ENCODE results near the gene PARP12. TPM values are rescaled to one million over a fixed set of nuclear protein-coding genes. Genes with fewer than 3 reads are reported as not detected.

Gene PARP12
- total RNA-seq, 2 experiments from 2014 or later = 104 to 215 TPM

DNA sequence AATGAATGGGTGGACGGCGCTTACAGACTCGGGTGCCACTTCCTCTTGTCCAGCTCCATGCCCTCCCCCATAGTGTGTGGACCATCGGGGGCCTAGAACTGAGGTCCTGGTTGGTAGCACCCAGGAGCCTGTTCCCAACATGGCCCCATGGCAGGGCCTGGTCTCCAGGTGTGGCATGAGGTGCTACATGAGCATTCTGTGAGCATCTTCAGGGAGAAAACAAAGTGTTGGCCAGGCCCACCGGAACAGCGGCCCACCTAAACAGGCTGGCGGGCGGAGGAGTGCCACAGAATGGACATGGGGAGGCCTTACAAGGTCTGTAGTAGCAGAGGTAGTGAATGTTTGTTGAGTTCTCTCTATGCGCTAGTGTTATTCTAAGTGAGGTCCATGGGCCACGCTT is 76.9 kb downstream of the PARP12 start:
- Mint-ChIP-seq H3K4me1 (peaks cover 3% of the 10 kb centered on the region), H3K9me3 (ENCODE audit: low read depth) (no peaks in the 10 kb centered on the region), H3K27ac (no peak overlapping the region), H3K27me3 (peaks cover 12% of the 10 kb centered on the region), H3K36me3 (no peaks in the 10 kb centered on the region), H3K4me3 (no peak overlapping the region)
- no peak for DNase-seq
- no peak for ATAC-seq
- CTCF ChIA-PET = no interaction called here

GRCh38 chr7:139984642-139985539 is 77.9 kb downstream of the PARP12 start:
- Mint-ChIP-seq H3K36me3 (no peaks in the 10 kb centered on the region), H3K9me3 (ENCODE audit: low read depth) (no peaks in the 10 kb centered on the region), H3K4me3 (no peak overlapping the region), H3K4me1 (peaks cover 12% of the 10 kb centered on the region), H3K27ac (no peak overlapping the region), H3K27me3 (peaks cover 12% of the 10 kb centered on the region)
- no peak for ATAC-seq
- no peak for DNase-seq
- CTCF ChIA-PET = no interaction called here

GRCh38 chr7:139982927-139983920 is 79.5 kb downstream of the PARP12 start:
- Mint-ChIP-seq H3K4me3 (no peak overlapping the region), H3K9me3 (ENCODE audit: low read depth) (no peaks in the 10 kb centered on the region), H3K36me3 (no peaks in the 10 kb centered on the region), H3K27me3 (peaks cover 12% of the 10 kb centered on the region), H3K27ac (no peak overlapping the region), H3K4me1 (peaks cover 14% of the 10 kb centered on the region)
- CTCF ChIA-PET = no interaction called here
- no peak for DNase-seq
- no peak for ATAC-seq

DNA sequence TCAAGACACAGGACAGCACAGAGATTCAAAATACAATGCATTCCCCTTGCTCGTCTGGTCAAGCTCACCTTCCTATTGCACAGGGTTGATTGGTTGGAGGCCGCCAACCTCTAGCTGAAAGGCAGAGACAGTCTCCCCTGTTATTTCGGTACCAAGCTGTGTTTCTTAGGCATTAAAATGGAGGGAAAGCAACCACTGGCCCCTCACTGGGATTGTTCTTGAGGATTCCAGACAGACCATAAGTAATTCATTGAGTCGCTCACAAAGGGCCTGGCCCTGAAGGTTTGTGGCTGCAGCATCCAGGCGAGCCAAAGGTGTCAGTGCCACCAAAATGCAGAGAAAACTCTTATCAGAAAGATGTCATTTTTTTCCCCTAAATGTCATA is 81.2 kb downstream of the PARP12 start:
- Mint-ChIP-seq H3K9me3 (ENCODE audit: low read depth) (no peaks in the 10 kb centered on the region), H3K27me3 (peaks cover 12% of the 10 kb centered on the region), H3K4me3 (no peak overlapping the region), H3K27ac (no peak overlapping the region), H3K4me1 (peaks cover 17% of the 10 kb centered on the region), H3K36me3 (no peaks in the 10 kb centered on the region)
- no peak for DNase-seq
- CTCF ChIA-PET = interaction anchor here (0.8 to 1.0 kb wide), 2 partner anchors 21 to 379 kb away, joined by 3 to 4 read pairs; no protein-coding TSS in a partner anchor
- ATAC-seq = no peak

GRCh38 chr7:139976838-139977656 is 85.7 kb downstream of the PARP12 start:
- CTCF ChIA-PET = interaction anchor here (1.2 kb wide), 1 partner anchor 331 kb away, joined by 3 read pairs; no protein-coding TSS in a partner anchor
- Mint-ChIP-seq H3K36me3 (no peaks in the 10 kb centered on the region), H3K27me3 (peaks cover 7% of the 10 kb centered on the region), H3K9me3 (ENCODE audit: low read depth) (no peaks in the 10 kb centered on the region), H3K4me1 (peaks cover 17% of the 10 kb centered on the region), H3K4me3 (no peak overlapping the region), H3K27ac (no peak overlapping the region)
- ATAC-seq = no peak
- no peak for DNase-seq

GRCh38 chr7:139976055-139976837 is 86.5 kb downstream of the PARP12 start:
- no peak overlapping the region for H3K27ac Mint-ChIP-seq
- H3K9me3 Mint-ChIP-seq (ENCODE audit: low read depth) = no peaks in the 10 kb centered on the region
- DNase-seq (no peak), ATAC-seq (no peak)
- H3K27me3 Mint-ChIP-seq = peaks cover 7% of the 10 kb centered on the region
- peaks cover 14% of the 10 kb centered on the region for H3K4me1 Mint-ChIP-seq
- CTCF ChIA-PET = no interaction called here
- H3K4me3 Mint-ChIP-seq = no peak overlapping the region
- H3K36me3 Mint-ChIP-seq = no peaks in the 10 kb centered on the region

GRCh38 chr7:139974179-139974811 is 88.5 kb downstream of the PARP12 start:
- Mint-ChIP-seq H3K27ac (no peak overlapping the region), H3K4me1 (peaks cover 3% of the 10 kb centered on the region), H3K27me3 (peaks cover 11% of the 10 kb centered on the region), H3K9me3 (ENCODE audit: low read depth) (no peaks in the 10 kb centered on the region), H3K36me3 (no peaks in the 10 kb centered on the region), H3K4me3 (no peak overlapping the region)
- CTCF ChIA-PET = interaction anchor here (0.9 kb wide), 1 partner anchor 540 kb away, joined by 3 read pairs; no protein-coding TSS in a partner anchor
- ATAC-seq (no peak), DNase-seq (no peak)

Other genes with a start within 250 kb of the PARP12 start
- 1 to 10 TPM; 1.7 to 3.9 TPM for gene TBXAS1, start 233.7 kb downstream of the PARP12 start, total RNA-seq
- gene KDM7A, start 114.0 kb upstream of the PARP12 start, total RNA-seq = 10 to 100 TPM in 1 of 2 experiments, 1 to 10 TPM in 1; 7.3 to 13.1 TPM